GM19240 (cell line): ENCODE measurements around the gene NCAM2.
"Not testable (repeated sequence)": the region's sequence is repeated elsewhere in the genome, so short reads cannot be mapped to it uniquely, and the experiment has no call there.

Source experiments
- DNase-seq: peaks from one replicate; pipeline ENCODE4 v3.0.0; 2011; ENCODE audit warnings: low spot score; ENCODE audit not compliant: insufficient read length

The NCAM2 gene

DNA sequence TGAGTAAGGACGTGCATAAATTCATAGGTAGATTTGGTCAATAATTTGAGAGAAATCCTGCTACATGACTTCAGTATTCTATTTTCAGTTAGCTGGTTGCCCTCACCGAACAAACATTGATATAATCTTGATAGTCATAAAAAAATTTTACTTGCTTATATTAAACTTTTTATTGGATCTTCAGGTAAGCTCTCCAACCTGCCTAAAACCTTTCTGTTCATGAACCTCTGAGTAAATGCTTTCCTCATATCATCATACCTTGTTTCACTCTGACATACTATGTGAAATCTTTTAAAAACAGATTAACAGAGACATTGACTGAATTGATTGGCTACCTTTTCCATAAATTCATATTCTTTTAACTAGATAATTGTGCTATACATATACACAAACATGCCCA lies 299.0 kb downstream of the NCAM2 start:
- DNase-seq: no peak

DNA sequence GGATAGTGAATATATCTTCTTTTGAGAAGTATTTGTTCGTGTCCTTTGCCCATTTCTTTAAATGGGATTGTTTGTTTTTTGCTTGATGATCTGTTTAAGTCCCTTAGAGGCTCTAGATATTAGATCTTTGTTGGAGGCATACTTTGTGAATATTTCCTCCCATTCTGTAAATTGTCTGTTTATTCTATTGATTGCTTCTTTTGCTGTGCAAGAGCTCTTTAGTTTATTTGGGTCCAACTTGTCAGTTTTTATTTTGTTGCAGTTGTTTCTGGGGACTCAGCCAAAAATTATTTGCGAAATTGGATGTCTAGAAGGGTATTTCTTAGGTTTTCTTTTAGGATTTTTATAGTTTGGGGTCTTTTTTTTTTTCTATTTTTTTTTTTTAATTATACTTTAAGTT lies 302.8 kb downstream of the NCAM2 start:
- DNase-seq: no peak

DNA sequence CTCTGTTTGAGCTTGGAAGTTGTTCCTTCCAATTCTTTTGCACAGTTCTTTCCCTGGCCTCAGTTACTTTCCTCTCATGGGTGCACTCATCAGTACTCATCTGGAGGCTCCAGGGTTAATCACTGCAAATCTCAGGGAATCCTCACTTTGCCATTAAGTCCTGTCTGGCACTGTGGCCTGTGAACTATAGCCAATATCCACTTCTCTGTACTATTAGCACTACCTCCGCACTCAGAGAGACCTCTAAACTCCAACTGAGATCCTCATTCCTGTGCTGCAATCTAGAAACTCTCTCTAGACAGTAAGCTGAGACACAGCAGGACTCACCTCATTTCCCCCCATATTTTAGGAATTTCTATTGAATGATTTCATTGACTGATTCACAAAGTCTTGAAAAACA lies 311.3 kb downstream of the NCAM2 start:
- no peak for DNase-seq

DNA sequence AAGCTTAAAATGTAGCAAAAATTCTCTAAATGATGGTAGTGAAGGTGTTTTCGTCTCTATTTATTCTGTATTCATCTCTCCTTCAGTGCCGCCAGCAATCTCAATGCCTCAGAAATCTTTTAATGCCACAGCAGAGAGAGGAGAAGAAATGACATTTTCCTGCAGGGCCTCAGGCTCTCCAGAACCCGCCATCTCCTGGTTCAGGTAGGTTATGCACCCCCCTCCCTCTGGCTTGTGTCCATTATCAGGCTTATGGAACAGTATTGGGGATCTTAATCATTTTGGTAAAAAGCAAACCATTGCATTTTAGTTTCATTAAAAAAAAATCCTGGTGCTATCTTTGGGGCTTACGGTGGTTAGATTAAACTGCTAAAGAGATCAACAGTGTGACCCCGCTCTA lies 326.1 kb downstream of the NCAM2 start:
- DNase-seq: no peak

DNA sequence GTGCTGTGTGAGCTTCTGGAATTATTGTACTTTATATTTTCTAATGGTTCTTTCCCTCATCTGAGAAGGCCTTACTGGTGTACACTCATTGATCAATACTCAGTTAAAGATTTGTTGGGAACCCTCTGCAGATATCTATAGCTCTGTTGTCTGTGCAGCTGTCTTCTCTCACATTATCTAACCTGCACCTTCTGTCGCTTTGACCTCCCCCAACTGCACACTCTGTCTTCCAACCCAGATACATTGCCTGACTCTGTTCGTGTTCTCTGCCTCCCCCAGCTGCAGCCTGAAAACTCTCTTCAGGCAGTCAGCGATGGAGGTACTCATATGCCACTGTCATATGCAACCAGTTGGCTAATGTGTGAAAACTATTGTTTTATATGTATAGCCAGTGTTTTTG lies 334.3 kb downstream of the NCAM2 start:
- no peak for DNase-seq

GRCh38 chr21:21341041-21341440 lies 342.8 kb downstream of the NCAM2 start:
- DNase-seq: no peak

GRCh38 chr21:21345296-21345695 lies 347.1 kb downstream of the NCAM2 start:
- no peak for DNase-seq

DNA sequence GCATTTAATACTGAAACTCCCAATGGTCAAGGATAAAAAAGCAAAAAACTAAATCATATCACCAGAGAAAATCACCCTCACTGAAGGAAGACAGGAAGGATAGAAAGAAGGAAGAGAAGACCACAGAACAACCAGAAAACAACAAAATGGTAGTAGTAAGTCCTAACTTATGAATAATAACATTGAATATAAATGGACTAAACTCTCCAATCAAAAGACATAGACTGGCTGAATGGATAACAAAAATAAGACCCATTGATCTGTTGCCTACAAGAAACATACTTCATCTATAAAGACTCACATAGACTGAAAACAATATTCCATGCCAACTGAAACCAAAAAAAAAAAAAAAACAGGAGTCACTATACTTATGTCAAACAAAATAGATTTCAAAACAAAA lies 347.7 kb downstream of the NCAM2 start:
- no peak for DNase-seq

DNA sequence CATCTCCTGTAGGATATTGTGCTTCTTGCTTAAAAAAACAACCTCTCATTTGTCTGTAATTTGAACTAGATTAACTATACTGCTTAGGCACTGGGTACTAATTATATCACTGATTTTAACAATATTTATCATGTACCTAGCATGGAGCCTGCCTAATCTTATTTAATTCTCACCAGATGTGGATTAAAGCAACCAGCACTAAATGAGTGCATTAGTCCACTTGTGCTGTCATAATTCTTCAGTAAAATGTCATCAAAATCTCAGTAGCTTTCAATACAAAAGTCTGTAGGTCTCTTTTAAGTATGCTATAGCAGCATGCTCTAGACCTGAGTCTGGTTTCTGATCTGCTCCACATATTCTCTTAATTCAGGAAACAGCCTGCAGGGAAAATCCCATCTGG lies 368.1 kb downstream of the NCAM2 start:
- DNase-seq: no peak

DNA sequence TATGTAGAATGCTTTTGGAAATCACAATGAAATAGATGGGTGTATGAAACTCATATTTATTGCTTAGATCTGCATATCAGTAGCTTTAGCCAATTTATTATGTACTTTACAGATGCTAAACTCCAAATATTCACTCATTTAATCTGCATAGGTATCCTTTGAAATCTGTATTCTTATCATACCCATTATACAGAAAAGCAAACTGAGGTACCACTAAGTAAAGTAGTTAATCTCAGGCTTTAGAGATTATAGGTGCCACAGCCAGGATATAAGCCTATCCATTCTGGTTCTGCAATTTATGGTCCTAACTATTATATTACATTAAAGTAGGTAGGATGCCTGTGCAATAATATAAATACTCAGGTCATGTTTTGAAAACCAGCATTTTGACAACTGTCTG lies 369.4 kb downstream of the NCAM2 start:
- DNase-seq: no peak

DNA sequence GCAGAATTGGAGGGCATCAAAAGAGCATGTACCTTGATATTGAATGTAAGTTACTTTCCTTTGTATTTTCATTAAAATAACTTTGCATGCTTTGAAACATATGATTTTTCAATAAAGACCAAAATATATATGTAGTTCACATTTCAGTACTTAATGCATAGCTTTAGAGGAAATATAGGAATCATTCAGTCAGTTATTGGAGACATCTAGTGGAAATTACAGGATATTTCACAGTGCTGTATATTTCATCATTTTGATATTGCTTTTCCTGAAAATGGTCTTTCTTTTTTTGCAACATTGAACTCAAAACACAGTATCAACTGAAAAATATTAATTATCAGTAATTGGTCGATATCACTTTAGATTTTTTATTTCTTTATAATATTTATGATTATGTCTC lies 375.8 kb downstream of the NCAM2 start:
- DNase-seq: no peak

- no peak for DNase-seq
Observed at GRCh38 chr21:21383126-21383525, 384.9 kb downstream of the NCAM2 start.

DNA sequence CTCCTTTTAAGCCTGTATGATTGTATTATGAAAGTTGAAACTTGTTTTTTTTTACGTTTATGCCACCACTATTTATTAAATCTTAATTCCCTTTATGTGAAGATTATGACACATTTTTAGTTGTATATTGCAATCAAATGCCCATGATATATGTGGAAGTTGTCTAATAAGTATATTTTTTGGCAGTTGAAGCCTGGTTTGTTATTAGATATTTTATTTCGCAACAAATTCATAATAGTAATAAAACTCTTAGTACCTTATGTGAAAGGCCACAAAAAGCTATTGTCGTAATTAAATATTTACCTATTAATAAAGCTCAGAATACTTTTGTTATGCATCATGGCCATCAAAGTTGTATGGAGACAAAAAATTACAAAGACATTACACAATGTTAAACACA lies 386.8 kb downstream of the NCAM2 start:
- DNase-seq: no peak

DNA sequence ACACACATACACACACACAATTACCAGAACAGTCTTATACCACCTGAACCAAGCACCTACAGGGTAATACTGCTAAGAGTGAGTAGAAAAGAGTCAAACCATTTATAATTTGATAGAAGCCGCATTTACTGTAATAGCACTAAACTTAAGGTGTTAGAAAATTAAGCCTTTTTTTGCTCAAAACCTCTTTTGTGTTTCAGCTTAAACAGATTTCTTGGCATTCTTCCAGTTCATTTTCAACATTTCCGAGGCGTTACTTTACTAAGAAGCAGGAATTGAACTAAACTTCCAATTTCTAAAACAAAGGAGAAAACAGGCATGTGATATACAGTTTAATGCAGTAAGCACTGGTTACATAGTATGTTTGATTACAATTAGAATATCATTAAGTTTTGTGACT lies 387.2 kb downstream of the NCAM2 start:
- no peak for DNase-seq

GRCh38 chr21:21387916-21388315 lies 389.7 kb downstream of the NCAM2 start:
- DNase-seq: no peak

- no peak for DNase-seq
Observed at GRCh38 chr21:21394064-21394463, 395.9 kb downstream of the NCAM2 start.

GRCh38 chr21:21396424-21396823 lies 398.2 kb downstream of the NCAM2 start:
- DNase-seq: no peak

GRCh38 chr21:21397464-21397863 lies 399.3 kb downstream of the NCAM2 start:
- DNase-seq: no peak

DNA sequence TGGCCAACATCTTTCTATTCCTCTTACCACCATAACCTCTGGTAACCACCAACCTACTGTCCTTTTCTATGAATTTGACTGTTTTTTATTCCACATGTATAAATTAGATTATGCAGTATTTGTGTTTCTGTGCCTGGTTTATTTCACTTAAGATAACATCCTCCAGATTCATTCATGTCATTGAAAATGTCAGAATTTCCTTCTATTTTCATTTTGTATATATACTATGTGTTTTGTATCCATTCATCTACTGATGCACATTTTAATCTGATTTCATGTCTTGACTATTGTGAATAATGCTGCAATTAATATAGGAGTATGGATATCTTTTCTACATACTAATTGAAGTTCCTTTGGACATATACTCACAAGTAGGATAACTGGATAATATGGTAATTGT lies 403.2 kb downstream of the NCAM2 start:
- no peak for DNase-seq

- not testable (repeated sequence) for DNase-seq
Observed at GRCh38 chr21:21402187-21402586, 404.0 kb downstream of the NCAM2 start.

GRCh38 chr21:21404261-21404660 lies 406.1 kb downstream of the NCAM2 start:
- DNase-seq: not testable (repeated sequence)

DNA sequence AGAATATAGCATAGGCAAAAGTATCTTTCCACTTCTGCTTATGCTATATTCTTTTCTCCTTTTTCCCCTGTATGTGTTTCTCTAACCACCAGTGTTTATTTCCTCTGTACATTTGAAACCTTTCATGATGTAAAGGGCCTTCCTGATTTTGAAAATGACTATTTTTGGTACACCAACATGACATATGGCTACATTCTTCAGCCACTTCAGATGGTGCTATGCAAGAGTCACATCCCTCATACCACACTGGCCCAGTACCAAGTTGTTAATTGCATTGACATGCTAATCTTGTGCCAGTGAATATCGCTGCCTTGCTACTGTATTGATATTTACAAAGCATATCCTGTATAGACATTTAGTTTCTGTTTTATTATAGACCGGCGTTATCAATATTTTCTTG lies 408.7 kb downstream of the NCAM2 start:
- no peak for DNase-seq

GRCh38 chr21:21412096-21412495 lies 413.9 kb downstream of the NCAM2 start:
- DNase-seq: no peak

DNA sequence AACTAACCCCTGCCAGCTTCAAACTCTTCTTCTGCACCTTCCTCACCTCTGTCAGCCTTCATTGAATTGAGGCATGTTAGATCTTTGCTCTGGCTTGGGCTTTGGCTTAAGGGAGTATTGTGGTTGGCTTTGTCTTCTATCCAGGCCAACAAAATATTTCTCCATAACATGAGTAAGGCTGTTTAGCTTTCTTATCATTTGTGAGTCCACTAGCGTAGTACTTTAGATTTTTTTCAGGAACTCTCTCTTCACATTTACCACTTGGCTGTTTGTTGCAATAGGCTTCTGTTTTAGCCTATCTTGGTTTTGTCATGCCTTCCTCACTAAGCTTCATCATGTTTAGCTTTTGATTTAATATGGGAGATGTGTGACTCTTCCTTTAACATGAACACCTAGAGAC lies 417.5 kb downstream of the NCAM2 start:
- DNase-seq: no peak

DNA sequence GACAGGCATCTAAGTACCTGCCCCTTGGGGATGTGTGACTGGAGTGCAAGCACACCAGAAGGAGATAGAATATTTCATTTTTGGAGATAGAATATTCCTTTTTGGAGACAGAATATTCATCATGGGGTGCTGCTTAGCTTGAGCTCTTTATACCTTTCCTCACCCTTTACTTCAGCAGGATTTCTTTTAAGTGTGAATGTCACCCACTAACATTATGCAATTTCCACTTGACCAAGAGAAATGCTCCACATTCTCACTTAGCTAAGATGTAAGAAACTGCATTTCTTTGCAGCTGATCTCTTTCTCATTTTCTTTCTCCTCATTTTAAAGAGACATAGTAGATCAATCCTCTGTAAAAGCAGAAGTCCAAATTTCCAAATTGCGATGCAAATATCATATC lies 436.7 kb downstream of the NCAM2 start:
- DNase-seq: no peak
